Vagina (tissue), 2 donors: ENCODE results near the gene CAPN15. TPM values are rescaled to one million over a fixed set of nuclear protein-coding genes. Genes with fewer than 3 reads are reported as not detected.

Source experiments
- DNase-seq, 2 donors: peaks; one replicate each; pipeline ENCODE4 v3.0.0-alpha.2; 2017; ENCODE audit errors: extremely low spot score in 2 of 2
- H3K27ac ChIP-seq: fragments of 200-600 bp; sonication (generic); one replicate; pipeline ENCODE4 v1.5.1; 2019
- H3K27me3 ChIP-seq: fragments of 200-600 bp; sonication (generic); one replicate; pipeline ENCODE4 v1.5.1; 2019
- H3K36me3 ChIP-seq, 2 donors: fragments of 200-600 bp; sonication (generic); one replicate each; pipeline ENCODE4 v1.5.1; 2017 to 2019
- H3K4me1 ChIP-seq: fragments of 200-600 bp; sonication (generic); one replicate; pipeline ENCODE4 v1.5.1; 2019
- H3K4me3 ChIP-seq, 2 donors: fragments of 200-600 bp; sonication (generic); 1 replicate in 1 of 2; 2 replicates in 1 of 2; pipeline ENCODE4 v1.5.1; 2016 to 2019
- H3K9me3 ChIP-seq: fragments of 200-600 bp; sonication (generic); one replicate; pipeline ENCODE4 v1.5.1; 2019
- POLR2A ChIP-seq, 2 donors: fragments of 450-650 bp; IDR thresholded peaks; one replicate each; pipeline ENCODE4 v1.6.1; 2017; ENCODE audit warnings: antibody characterized with exemption in 2 of 2, mild to moderate bottlenecking in 2 of 2, moderate library complexity in 2 of 2
- POLR2AphosphoS5 ChIP-seq, 2 donors: sonication (generic); formaldehyde crosslinking; IDR thresholded peaks; one replicate each; pipeline ENCODE4 v1.9.0; 2017; ENCODE audit warnings: antibody characterized with exemption in 2 of 2, mild to moderate bottlenecking in 2 of 2, low read depth in 1 of 2; ENCODE audit not compliant: insufficient read depth in 1 of 2
- intact Hi-C: fragments of 100-400 bp; cut with DNase I; formaldehyde crosslinking; loops from one replicate; pipeline ENCODE4 v1.15.1; 2023
- total RNA-seq: library from RNA; depleted of rRNA; stranded (reverse); fragments of >200 nt; gene quantifications from one replicate; pipeline ENCODE4 v1.2.3, GENCODE V29; 2016
- TF ChIP-seq, protein P1 (sequence below), 3 experiments: fragments of 450-650 bp in 2 of 3; fragments of 200-600 bp in 1 of 3; sonication (generic) in 1 of 3; IDR thresholded peaks; one replicate each; pipeline ENCODE4 v1.5.1; 2017 to 2019; ENCODE audit warnings: antibody characterized with exemption in 3 of 3, mild to moderate bottlenecking in 2 of 3, moderate library complexity in 2 of 3

The CAPN15 gene
- total RNA-seq, 1 donor from 2014 or later: 38.3 TPM

DNA sequence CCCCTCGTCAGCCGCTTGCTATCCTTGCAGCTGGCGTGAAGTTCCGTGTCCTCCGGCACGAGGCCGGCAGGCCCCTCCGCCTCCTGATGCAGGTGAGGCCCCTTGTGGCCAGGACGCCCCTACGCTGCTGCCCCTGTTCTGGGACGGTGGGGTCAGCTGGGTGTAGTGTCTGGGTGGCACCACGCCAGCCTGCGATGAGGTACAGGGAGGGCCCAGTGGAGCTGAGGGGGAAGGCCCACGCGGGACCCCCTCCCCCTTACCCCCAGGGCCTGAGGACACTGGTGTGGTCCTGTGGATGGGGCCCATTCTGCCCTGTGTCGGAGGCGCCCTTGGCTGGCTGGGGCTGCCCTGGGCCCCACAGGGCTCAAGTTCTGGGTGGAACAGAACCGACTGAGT, 54.7 kb downstream of the CAPN15 start:
- no peak for DNase-seq
- intact Hi-C loops: no loop called here
- H3K9me3 ChIP-seq: no peaks in the 10 kb centered on the region
- no peaks in the 10 kb centered on the region for H3K27me3 ChIP-seq
- no peak overlapping the region for H3K27ac ChIP-seq
- no peak for TF ChIP-seq POLR2AphosphoS5 (IDR thresholded peaks at IDR 0.05; ENCODE audit: insufficient read depth in 1 of 2, low read depth in 1 of 2)
- TF ChIP-seq POLR2A (IDR thresholded peaks at IDR 0.05): no peak
- TF ChIP-seq, protein P1, sequence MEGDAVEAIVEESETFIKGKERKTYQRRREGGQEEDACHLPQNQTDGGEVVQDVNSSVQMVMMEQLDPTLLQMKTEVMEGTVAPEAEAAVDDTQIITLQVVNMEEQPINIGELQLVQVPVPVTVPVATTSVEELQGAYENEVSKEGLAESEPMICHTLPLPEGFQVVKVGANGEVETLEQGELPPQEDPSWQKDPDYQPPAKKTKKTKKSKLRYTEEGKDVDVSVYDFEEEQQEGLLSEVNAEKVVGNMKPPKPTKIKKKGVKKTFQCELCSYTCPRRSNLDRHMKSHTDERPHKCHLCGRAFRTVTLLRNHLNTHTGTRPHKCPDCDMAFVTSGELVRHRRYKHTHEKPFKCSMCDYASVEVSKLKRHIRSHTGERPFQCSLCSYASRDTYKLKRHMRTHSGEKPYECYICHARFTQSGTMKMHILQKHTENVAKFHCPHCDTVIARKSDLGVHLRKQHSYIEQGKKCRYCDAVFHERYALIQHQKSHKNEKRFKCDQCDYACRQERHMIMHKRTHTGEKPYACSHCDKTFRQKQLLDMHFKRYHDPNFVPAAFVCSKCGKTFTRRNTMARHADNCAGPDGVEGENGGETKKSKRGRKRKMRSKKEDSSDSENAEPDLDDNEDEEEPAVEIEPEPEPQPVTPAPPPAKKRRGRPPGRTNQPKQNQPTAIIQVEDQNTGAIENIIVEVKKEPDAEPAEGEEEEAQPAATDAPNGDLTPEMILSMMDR (IDR thresholded peaks at IDR 0.05): no peak
- H3K36me3 ChIP-seq: no peaks in the 10 kb centered on the region
- H3K4me1 ChIP-seq: peaks cover 11% of the 10 kb centered on the region
- H3K4me3 ChIP-seq: no peak overlapping the region

DNA sequence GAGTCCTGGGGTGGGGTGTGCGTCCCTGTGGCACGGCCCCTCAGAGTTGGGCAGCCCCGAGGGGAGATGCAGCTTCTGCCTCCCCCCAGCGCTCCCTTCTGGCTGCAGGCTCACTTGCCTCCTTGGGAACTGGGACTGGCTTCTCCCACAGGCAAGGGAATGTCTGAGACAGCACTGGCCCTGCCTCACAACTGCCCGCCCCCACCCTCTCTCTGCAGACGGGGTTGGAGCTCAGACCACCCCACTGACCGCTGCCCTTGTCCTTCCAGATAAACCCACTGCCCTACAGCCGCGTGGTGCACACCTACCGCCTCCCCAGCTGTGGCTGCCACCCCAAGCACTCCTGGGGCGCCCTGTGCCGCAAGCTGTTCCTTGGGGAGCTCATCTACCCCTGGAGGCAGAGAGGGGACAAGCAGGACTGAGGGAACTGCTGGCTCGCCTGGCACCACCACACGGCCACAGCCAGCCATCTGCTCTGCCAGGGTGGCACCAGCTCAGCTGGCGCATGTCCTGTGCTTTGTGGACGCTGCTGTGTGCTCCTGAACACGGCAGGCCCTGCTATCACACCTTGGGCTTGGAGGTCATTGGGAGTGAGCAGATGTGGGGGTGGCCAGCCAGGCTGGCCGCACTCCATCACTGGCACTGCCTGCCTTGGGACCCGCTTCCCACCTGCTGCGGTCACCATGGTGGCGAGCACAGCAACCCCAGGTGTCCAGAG, 55.3 kb downstream of the CAPN15 start:
- H3K27me3 ChIP-seq: no peaks in the 10 kb centered on the region
- intact Hi-C loops: no loop called here
- DNase-seq: no peak
- no peak overlapping the region for H3K27ac ChIP-seq
- no peak overlapping the region for H3K4me3 ChIP-seq
- H3K4me1 ChIP-seq: peaks cover 17% of the 10 kb centered on the region
- no peaks in the 10 kb centered on the region for H3K36me3 ChIP-seq
- TF ChIP-seq, protein P1 (IDR thresholded peaks at IDR 0.05): no peak
- TF ChIP-seq POLR2AphosphoS5 (IDR thresholded peaks at IDR 0.05; ENCODE audit: insufficient read depth in 1 of 2, low read depth in 1 of 2) (no peak), POLR2A (IDR thresholded peaks at IDR 0.05) (no peak)
- H3K9me3 ChIP-seq: no peaks in the 10 kb centered on the region

DNA sequence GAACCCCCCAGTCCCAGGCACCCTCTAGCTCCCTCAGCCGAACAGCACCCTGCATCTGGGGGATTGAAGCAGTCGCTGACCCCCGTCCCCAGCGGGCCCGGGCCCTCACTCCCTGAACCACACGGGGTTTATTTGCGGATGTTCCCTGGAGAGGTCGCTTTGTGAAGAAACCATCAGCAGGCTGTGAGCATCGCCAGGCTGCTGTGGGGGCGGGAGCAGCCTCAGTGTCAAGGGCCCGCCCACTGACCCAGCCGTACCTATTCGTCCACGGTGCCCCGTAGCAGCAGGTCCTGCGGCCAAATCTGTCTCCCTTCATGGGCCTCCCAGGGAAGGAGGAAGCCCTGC, 55.9 kb downstream of the CAPN15 start:
- Histone ChIP-seq H3K27me3 (no peaks in the 10 kb centered on the region), H3K36me3 (no peaks in the 10 kb centered on the region), H3K4me1 (peaks cover 24% of the 10 kb centered on the region), H3K9me3 (no peaks in the 10 kb centered on the region), H3K4me3 (no peak overlapping the region), H3K27ac (no peak overlapping the region)
- no peak for DNase-seq
- intact Hi-C loops: no loop called here
- TF ChIP-seq, protein P1 (IDR thresholded peaks at IDR 0.05): no peak
- TF ChIP-seq POLR2A (IDR thresholded peaks at IDR 0.05) (no peak), POLR2AphosphoS5 (IDR thresholded peaks at IDR 0.05; ENCODE audit: insufficient read depth in 1 of 2, low read depth in 1 of 2) (no peak)

DNA sequence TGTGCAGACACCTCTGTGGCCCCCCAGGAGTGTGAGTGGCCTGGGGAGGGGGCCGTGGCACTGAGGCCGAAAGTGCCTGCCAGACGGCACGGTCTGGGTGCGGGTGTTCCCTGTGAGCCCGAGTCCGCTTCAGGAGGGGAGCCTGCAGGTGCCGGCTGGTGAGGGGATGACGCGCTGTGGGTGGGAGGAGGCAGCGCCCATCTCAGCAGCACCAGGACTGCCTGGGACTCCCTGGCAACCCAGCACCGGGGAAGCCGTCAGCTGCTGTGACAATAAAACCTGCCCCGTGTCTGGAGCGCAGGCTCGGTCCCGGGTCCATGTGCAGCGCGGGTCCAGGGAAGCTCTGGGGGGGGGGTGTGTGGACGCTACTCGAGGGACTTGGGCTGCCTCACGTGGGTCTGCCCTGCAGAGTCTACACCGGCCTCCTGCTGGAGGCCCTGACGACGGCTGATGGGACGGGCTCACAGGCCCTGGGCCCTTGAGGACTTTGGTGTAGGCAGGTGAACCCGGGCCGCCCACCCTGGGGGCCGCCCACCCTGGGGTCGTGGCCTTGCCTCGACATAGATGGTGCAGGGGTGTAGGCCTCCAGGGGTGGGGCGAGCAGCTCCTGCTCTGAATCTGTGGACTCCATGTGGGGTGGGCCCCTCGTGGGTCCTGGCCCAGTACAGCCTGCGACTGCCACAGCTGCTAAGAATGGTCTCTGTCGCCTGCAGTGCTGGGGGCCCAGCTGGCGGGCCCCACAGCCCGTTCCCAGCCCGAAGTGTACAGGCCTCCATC, 56.5 kb downstream of the CAPN15 start:
- H3K4me1 ChIP-seq: peaks cover 26% of the 10 kb centered on the region
- no peaks in the 10 kb centered on the region for H3K9me3 ChIP-seq
- no peaks in the 10 kb centered on the region for H3K27me3 ChIP-seq
- no peak overlapping the region for H3K27ac ChIP-seq
- DNase-seq: no peak
- intact Hi-C loops: no loop called here
- H3K4me3 ChIP-seq: no peak overlapping the region
- TF ChIP-seq POLR2AphosphoS5 (IDR thresholded peaks at IDR 0.05; ENCODE audit: insufficient read depth in 1 of 2, low read depth in 1 of 2) (no peak), POLR2A (IDR thresholded peaks at IDR 0.05) (no peak)
- TF ChIP-seq, protein P1 (IDR thresholded peaks at IDR 0.05): no peak
- no peaks in the 10 kb centered on the region for H3K36me3 ChIP-seq

DNA sequence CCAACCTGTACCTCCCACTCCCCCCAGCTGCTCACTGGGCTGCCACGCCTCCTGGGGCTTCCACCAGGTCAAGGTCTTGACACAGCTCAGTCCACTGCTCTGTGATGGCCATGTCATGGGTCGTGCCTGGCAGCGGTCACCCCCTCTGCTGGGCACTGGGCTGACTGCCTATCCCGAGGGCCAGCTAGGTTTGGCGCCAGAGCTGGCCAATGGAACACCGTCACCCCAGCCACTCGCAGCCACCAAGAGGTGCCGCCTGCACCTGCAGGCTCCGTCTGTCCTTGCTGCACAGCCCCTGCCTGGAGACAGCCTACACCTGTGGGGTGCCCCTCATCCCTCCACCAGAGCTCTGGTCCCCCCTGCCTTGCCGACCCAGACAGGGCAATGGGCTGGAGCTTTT, 57.8 kb downstream of the CAPN15 start:
- Histone ChIP-seq H3K9me3 (no peaks in the 10 kb centered on the region), H3K4me3 (no peak overlapping the region), H3K36me3 (no peaks in the 10 kb centered on the region), H3K27me3 (no peaks in the 10 kb centered on the region), H3K4me1 (peaks cover 27% of the 10 kb centered on the region), H3K27ac (no peak overlapping the region)
- intact Hi-C loops: no loop called here
- DNase-seq: no peak
- TF ChIP-seq POLR2AphosphoS5 (IDR thresholded peaks at IDR 0.05; ENCODE audit: insufficient read depth in 1 of 2, low read depth in 1 of 2): no peak
- no peak for TF ChIP-seq POLR2A (IDR thresholded peaks at IDR 0.05)
- TF ChIP-seq, protein P1 (IDR thresholded peaks at IDR 0.05): no peak
